GM21786 (cell line): ENCODE data around the gene PSMB7.

ENCODE experiments used
- ATAC-seq: cut with Tn5 transposase; IDR thresholded peaks from one replicate; pipeline ENCODE4 v1.9.1; 2021; ENCODE audit not compliant: unreplicated experiment

Gene PSMB7

GRCh38 chr9:124358631-124359030 is 56.6 kb downstream of the PSMB7 start:
- ATAC-seq: no peak

DNA sequence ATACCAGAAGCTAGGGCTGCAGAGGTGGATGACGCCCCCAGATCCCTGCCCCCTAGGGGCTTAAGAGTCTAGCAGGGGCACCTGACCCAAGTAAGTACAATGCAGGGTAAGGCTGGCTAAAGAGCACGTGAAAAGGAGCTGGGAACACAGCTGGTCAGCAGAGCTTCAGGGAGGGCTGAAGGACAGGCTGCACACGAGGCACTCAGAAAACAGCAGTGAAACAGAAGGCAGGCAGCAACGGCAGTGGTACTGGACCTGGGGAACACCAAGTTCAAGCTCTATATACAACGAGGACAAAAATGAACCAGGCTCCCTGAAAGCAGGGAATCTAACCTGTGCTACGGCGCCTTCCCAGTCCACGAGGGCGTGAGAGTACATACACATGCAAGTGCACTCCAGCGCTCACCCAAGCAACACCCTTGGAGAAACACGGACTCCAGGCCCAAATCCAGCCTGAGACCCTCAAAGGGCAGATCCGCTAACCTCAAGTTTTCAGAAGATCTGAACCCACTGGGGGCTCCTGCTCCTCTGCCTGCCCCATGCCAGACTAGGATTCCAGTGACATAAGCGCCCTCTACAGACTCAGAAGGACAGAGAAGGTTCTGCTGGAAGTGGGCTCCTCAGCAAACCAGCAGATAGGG is 57.4 kb downstream of the PSMB7 start:
- ATAC-seq: no peak

DNA sequence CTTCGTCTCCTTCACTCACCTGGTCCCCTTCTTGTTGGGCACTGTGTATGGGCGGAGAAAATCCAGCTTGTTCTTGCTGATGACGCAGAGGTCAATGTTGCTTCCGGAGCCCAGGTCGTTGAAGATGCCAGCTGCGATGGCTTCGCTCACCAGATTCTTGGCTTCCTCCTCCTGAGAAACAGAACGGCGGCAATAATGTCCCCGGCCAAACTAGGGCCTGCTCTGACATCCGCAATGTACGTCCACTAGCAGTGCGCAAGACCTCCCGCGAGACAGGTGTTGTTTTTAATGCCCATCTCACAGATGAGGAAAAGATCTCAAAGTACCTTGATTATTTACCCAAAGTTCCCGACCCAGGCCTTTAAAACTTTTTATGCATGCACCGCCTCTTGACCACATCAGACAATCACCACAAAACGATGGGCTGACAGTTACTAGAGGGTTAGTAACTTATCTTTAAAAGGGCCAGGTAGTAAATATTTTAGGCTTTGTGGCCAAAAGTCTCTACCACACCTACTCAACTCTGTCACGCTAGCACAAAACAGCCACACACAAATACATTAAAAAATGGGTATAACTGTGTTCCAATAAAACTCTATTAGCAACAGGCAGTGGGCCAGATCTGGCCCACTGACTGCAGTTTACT is 58.4 kb downstream of the PSMB7 start:
- ATAC-seq: no peak

DNA sequence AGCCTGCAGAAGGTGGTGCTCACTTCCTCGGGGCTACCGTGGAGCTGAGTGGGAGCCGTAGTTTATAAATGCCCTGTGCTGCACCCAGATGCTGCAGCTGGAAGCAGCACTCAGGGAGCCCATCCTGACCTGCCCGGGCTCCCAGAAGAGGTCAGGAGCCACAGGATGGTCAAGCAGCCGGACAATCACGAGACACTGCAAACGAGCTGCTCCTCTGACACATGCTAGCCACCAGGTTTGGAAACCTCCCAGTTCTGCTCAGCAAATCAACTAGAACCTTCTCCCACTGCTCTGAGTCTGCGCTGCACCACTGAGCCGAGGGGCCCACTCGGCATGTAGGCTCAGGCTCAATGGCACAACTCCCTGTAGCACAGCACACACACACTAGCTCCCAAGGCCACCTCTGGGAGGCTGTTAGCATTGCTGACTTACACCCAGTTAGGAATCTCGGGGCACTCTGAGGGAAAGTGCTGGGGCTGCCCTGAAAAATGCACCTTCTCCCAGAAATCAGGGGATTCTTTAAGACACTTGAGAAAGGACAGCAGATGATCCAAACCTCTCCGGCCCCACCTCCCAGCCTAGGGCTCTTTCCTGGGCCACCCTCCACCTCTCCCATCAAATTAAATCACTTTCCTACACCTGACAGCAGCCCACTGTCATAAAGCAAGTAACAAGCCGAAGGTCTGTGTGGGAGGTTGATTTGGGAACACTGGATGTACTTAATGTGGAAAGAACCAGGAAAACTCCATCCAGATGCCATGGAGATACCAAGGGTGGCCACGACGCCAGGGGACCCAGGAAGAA is 59.1 kb downstream of the PSMB7 start:
- no peak for ATAC-seq

GRCh38 chr9:124355039-124355940 is 60.0 kb downstream of the PSMB7 start:
- no peak for ATAC-seq

DNA sequence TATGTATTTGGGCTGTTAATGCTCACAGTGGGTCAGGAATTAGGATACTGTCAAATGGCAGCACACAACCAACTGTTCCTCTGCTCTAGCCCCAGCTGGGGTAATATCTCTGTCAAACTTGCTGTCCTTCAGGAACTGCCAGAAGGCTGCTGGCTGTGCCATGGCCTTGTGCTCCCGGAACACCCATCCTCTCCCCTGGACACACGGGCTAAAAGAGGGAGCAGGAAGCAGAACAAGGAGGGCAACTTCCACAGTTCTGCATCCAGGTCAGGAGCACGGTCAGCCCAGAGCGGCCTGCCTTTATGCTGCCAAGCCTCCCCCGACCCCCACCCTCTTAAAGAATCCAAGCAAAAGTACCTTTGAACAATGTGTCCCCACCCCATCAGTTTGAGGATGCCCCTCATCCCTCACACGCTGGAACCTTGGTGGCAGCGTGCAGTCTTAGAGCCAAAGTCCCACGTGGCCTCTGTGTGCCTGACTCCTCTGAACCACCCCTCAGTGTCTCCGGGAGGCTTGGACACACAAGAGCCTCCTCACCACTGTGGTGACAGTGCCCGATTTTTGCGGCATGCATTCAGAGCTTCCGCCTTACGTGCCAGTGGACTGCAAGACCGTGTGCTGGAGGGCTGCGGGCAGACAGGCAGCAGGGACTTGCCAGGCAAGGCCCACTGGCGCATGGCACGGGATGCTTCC is 60.8 kb downstream of the PSMB7 start:
- no peak for ATAC-seq

GRCh38 chr9:124353811-124354274 is 61.4 kb downstream of the PSMB7 start:
- ATAC-seq: no peak

- ATAC-seq: no peak
Measured at GRCh38 chr9:124353166-124353768, 62.0 kb downstream of the PSMB7 start.

DNA sequence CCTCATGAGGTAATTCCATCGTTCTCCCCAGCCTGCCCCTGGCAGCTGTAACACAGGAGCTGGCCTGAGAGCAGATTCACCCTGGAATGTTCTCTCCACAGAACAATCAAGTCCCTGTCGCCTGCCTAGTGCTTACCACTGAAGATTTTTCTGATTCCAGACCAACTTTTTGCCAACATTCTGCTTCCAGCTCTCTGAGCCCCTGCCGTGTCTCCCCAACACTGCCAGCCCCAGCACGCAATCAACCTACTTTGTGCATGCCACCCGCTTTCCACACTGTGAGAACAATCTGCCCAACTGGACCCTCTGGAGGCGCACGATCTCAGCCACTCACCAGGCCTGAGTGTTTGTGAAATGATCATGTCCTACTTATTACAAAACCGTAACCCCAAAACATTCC is 62.6 kb downstream of the PSMB7 start:
- no peak for ATAC-seq

GRCh38 chr9:124351672-124352468 is 63.4 kb downstream of the PSMB7 start:
- ATAC-seq: no peak

DNA sequence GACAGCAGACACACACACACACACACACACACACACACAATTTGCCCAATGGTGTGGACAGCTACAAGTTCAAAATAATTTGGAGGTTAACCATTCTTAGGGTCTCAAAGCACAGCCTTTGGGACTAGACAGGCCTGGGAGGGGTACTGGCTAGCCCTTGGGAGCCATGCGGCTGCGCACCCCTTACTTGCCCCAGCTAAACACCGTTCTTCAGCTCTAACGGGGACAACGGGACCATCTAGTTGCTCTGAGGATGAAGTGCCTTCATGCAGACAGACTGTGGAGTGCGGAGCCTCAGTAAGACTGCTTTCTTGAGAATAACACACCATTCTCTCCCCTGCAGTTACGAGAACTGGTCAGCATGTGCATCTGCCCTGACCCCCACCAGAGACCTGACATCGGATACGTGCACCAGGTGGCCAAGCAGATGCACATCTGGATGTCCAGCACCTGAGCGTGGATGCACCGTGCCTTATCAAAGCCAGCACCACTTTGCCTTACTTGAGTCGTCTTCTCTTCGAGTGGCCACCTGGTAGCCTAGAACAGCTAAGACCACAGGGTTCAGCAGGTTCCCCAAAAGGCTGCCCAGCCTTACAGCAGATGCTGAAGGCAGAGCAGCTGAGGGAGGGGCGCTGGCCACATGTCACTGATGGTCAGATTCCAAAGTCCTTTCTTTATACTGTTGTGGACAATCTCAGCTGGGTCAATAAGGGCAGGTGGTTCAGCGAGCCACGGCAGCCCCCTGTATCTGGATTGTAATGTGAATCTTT is 64.6 kb downstream of the PSMB7 start:
- no peak for ATAC-seq

- ATAC-seq: no peak
Measured at GRCh38 chr9:124349675-124350493, 65.4 kb downstream of the PSMB7 start.

DNA sequence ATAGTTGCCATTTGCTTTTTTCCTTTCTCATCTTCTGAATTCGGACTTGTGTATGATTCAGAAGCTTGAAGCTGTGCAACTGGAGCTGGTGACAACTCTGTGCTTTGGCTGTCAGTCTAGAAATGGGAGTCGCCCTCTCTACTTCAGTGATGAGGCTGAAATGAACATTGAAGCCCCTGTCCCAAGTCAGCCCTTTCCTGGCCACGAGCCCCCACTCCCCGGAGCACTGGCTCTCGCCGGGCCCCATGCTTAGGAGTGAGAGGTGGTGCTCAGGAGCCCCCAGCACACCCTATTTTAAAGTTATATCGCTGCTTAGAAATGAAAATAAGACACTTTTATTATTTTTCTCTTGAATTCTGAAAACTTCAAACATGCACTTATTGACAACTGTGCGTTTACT is 66.0 kb downstream of the PSMB7 start:
- ATAC-seq: no peak

DNA sequence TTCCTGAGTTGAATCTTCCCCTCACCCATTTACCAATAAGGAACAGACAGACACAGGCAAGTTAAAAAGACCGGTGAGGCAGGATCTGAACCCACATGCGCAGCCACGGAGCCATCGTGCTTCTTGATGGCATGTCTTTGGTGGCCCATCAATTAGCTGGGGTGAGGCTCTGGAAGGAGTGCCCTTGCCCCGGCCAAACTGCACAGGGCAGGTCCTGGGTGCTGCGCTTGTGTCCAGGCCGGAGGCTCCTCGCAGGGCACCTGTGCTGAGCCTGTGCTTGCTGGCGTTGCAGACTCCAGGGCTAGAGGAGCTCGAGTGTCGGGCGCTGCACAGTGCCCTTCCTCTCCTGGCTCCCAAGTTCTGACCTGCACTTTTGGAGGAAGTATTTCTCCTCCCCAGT is 66.4 kb downstream of the PSMB7 start:
- no peak for ATAC-seq

DNA sequence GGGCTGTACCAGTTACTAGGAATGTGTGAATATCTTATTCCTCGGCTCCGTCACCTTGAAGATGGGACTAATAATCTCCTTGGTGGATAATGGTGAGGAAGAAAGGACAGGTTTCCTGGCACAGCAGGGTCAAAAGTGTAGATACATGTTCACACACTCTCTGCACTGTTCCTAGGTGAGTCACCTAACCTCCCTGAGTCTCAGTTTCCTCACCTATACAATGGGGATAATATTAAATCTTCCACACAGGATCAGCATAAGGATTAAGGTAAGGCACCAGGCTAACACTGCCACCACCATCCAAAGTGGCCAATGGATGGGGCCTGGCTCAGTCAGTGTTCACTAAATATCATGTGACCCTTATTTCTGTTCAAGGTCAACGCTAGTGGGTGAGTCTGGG is 66.9 kb downstream of the PSMB7 start:
- no peak for ATAC-seq

- no peak for ATAC-seq
Measured at GRCh38 chr9:124347968-124348358, 67.3 kb downstream of the PSMB7 start.

- ATAC-seq: no peak
Measured at GRCh38 chr9:124347206-124347967, 67.9 kb downstream of the PSMB7 start.
